CMK (cell line): ENCODE results near the gene SIM1.

Experiments
- DNase-seq: peaks from one replicate; pipeline ENCODE4 v3.0.0-alpha.2; 2010; ENCODE audit warnings: low read depth

The SIM1 gene

DNA sequence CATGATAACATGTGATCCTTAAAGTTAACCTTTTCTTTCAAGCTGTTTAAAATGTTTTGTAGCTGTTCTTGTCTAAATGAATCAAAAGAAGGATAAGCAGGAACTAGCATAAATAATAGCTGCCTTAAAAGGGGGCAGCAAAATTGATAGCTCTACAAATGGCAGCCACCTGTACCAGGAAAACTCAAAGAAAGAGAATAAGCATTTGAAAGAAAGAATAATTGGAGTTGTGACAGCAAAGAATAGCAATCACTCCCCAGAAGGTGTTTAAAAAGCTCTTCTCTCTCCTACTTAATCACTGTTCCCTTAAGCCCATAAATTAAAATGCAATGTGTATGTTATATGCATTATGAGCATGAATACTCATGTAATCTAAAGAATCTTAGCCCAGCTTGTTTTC, 114.6 kb downstream of the SIM1 start:
- DNase-seq: no peak

DNA sequence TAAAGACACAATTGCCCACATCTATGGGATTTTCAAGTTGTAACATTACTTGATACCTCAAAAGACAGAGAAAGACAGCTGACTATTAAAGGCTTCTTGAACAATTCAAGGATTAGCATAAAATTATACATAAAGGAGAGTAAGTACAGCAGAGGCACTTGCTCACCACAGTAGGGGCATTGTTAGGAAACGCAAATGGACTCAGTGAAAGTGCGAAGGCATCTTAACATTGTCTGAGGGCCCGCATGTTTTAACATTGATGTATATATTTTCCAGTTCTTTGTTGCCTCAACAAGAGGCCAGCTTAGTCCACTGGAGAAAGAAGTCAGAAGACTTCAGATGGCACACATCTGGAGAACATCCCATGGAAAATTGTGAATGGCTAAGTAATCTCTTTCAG, 115.4 kb downstream of the SIM1 start:
- no peak for DNase-seq

DNA sequence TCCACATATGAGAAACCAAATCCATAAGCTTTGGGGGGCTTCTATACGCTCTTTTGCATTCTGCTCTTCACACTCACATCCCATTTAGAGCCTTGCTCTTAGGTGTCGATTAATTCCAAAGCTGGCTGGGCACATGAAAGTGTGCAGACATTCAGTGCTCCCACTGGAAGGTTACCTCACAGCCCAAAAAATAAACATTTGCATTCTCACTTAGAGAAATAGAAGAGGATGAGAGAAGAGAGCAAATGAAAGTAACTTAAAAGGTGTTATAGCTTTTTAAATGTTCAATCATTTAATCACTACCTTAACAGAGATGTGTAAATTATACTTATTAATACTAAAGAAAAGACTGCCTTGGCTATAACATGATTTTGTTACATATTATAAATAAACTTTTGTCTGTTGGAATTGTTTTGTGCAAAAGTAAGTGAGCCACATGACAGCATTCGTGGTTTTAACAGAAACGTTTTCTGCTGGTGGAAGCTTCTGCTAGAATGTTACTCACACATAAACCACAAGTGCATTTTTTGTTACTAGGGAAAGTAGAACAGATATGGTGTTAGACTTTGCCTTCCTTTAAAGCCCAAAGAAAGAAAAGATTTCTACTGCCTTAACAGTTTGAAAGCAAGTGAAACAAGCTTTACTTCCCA, 116.7 kb downstream of the SIM1 start:
- no peak for DNase-seq

- no peak for DNase-seq
Observed at GRCh38 chr6:100346828-100347227, 117.9 kb downstream of the SIM1 start.

- no peak for DNase-seq
Observed at GRCh38 chr6:100346203-100346602, 118.5 kb downstream of the SIM1 start.

DNA sequence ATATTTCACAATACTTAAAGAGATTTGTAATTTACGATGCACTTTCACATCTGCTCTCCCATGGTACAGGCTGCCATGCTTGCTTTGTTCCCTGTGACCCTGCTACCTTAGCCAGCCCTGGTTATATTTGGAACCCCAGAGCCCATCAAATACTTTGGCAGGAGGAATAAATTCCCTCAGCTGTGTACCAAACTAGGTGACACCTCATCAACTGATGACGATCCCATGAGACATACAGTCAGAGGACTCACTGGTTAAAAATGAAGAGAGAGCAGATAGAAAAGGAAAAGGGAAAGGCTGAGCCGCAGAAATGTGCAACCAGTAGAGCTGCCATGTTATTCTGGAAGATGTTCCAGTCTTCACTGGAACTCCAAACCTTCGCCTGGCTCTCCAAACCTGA, 120.0 kb downstream of the SIM1 start:
- no peak for DNase-seq

GRCh38 chr6:100344321-100344720, 120.4 kb downstream of the SIM1 start:
- DNase-seq: no peak

- DNase-seq: no peak
Observed at GRCh38 chr6:100343316-100344077, 121.2 kb downstream of the SIM1 start.

GRCh38 chr6:100342830-100343229, 121.9 kb downstream of the SIM1 start:
- DNase-seq: no peak

GRCh38 chr6:100339574-100340255, 125.0 kb downstream of the SIM1 start:
- DNase-seq: no peak

- DNase-seq: no peak
Observed at GRCh38 chr6:100338090-100338489, 126.6 kb downstream of the SIM1 start.

GRCh38 chr6:100336876-100337275, 127.8 kb downstream of the SIM1 start:
- DNase-seq: no peak

GRCh38 chr6:100335991-100336390, 128.7 kb downstream of the SIM1 start:
- no peak for DNase-seq
